Gastrocnemius medialis (tissue), 4 donors: ENCODE data around the gene CYP27A1. TPM values are rescaled to one million over a fixed set of nuclear protein-coding genes. Genes with fewer than 3 reads are reported as not detected.

ENCODE experiments used
- ATAC-seq, 2 donors: fragments of 150-250 bp; one replicate each; pipeline ENCODE4 v1.9.1; 2016
- DNase-seq, 2 donors: peaks; one replicate each; pipeline ENCODE4 v3.0.0-alpha.2; 2019
- H3K27ac ChIP-seq, 4 donors: fragments of 200-600 bp; sonication (generic); 1 replicate in 1 of 4; 2 replicates in 3 of 4; pipeline ENCODE4 v1.5.1; 2016 to 2018; ENCODE audit warnings: mild to moderate bottlenecking in 2 of 4, moderate library complexity in 1 of 4
- H3K27me3 ChIP-seq, 3 donors: fragments of 200-600 bp; sonication (generic) in 2 of 3; 1 replicate in 1 of 3; 2 replicates in 2 of 3; pipeline versions ENCODE4 v1.5.1 to v1.6.0; 2016 to 2019; ENCODE audit warnings: mild to moderate bottlenecking in 1 of 3, moderate library complexity in 1 of 3
- H3K36me3 ChIP-seq, 2 donors: fragments of 200-600 bp; sonication (generic) in 1 of 2; one replicate each; pipeline ENCODE4 v1.5.1; 2017 to 2018
- H3K4me1 ChIP-seq, 2 donors: fragments of 200-600 bp; sonication (generic) in 1 of 2; one replicate each; pipeline ENCODE4 v1.5.1; 2016 to 2017; ENCODE audit warnings: mild to moderate bottlenecking in 2 of 2
- H3K4me3 ChIP-seq, 4 donors: fragments of 200-600 bp; sonication (generic) in 3 of 4; 1 replicate in 1 of 4; 2 replicates in 3 of 4; pipeline ENCODE4 v1.5.1; 2016 to 2019; ENCODE audit warnings: mild to moderate bottlenecking in 2 of 4
- H3K9me3 ChIP-seq, 3 donors: fragments of 200-600 bp; sonication (generic) in 2 of 3; 1 replicate in 1 of 3; 2 replicates in 2 of 3; pipeline ENCODE4 v1.5.1; 2016 to 2019
- POLR2A ChIP-seq, 2 donors: fragments of 450-650 bp; IDR thresholded peaks; one replicate each; pipeline ENCODE4 v1.6.1; 2017; ENCODE audit warnings: antibody characterized with exemption in 2 of 2, mild to moderate bottlenecking in 2 of 2, moderate library complexity in 2 of 2
- in situ Hi-C, 4 donors: fragments of 200-750 bp; cut with MboI; loops; one replicate each; pipeline versions ENCODE4 v1.15.0 to v1.8.0; 2017; ENCODE audit warnings: low sequenced_read_pairs in 4 of 4
- intact Hi-C: fragments of 100-400 bp; cut with DNase I; formaldehyde crosslinking; loops from one replicate; pipeline ENCODE4 v1.15.1; 2023; ENCODE audit warnings: low total_unique reads
- total RNA-seq, 4 donors: library from RNA; depleted of rRNA; stranded (reverse); fragments of >200 nt; gene quantifications; one replicate each; pipeline versions ENCODE4 v1.1.0 to v1.2.3, GENCODE V29; 2016
- TF ChIP-seq, protein P1 (sequence below), 5 experiments: fragments of 450-650 bp in 3 of 5; fragments of 200-600 bp in 2 of 5; sonication (generic) in 2 of 5; IDR thresholded peaks in 4 of 5; conservative IDR thresholded peaks in 1 of 5; 1 replicate in 4 of 5; 2 replicates in 1 of 5; pipeline ENCODE4 v1.5.1; 2016 to 2019; ENCODE audit warnings: antibody characterized with exemption in 5 of 5, mild to moderate bottlenecking in 3 of 5, moderate library complexity in 3 of 5

The CYP27A1 gene
- total RNA-seq, 4 donors from 2014 or later: 17.9 to 56.3 (median 26.8) TPM

DNA sequence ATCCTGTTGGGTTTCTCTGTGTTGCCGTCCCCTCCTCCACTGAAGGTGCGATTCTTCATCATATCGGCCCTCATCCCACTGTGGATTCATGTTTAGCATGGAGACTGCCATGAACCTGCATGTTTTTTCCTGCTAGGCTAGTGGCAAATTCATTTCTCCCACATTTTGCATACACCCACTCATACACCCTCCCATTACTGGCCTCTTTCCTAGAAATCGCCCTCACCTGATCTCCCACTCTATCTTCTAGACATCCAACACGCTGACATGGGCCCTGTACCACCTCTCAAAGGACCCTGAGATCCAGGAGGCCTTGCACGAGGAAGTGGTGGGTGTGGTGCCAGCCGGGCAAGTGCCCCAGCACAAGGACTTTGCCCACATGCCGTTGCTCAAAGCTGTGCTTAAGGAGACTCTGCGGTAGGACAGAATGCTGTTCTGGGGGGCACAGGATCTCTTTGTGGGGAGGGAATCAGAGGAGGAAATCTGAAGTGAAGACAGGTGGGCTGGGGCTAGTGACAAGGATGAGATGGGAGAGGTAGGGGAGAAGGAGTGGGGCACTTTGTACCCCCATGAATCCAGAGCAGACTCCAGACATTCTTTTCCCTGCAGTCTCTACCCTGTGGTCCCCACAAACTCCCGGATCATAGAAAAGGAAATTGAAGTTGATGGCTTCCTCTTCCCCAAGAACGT is 32.0 kb downstream of the CYP27A1 start:
- Histone ChIP-seq H3K27ac (peak overlapping the region in 3 of 4 donors; percentile 95), H3K27me3 (no peaks in the 10 kb centered on the region), H3K36me3 (peaks cover 0 to 17% of the 10 kb centered on the region in 2 donors), H3K9me3 (no peaks in the 10 kb centered on the region), H3K4me3 (no peak overlapping the region), H3K4me1 (peaks cover 6 to 30% of the 10 kb centered on the region in 2 donors)
- intact Hi-C loops: no loop called here
- TF ChIP-seq, protein P1, sequence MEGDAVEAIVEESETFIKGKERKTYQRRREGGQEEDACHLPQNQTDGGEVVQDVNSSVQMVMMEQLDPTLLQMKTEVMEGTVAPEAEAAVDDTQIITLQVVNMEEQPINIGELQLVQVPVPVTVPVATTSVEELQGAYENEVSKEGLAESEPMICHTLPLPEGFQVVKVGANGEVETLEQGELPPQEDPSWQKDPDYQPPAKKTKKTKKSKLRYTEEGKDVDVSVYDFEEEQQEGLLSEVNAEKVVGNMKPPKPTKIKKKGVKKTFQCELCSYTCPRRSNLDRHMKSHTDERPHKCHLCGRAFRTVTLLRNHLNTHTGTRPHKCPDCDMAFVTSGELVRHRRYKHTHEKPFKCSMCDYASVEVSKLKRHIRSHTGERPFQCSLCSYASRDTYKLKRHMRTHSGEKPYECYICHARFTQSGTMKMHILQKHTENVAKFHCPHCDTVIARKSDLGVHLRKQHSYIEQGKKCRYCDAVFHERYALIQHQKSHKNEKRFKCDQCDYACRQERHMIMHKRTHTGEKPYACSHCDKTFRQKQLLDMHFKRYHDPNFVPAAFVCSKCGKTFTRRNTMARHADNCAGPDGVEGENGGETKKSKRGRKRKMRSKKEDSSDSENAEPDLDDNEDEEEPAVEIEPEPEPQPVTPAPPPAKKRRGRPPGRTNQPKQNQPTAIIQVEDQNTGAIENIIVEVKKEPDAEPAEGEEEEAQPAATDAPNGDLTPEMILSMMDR (IDR thresholded peaks at IDR 0.05 in 4 of 5, conservative IDR thresholded peaks at IDR 0.05 in 1 of 5): no peak
- TF ChIP-seq POLR2A (IDR thresholded peaks at IDR 0.05): no peak
- no peak for ATAC-seq
- peak in 1 of 2 donors; percentile 13 for DNase-seq
- in situ Hi-C loops: no loop called here

DNA sequence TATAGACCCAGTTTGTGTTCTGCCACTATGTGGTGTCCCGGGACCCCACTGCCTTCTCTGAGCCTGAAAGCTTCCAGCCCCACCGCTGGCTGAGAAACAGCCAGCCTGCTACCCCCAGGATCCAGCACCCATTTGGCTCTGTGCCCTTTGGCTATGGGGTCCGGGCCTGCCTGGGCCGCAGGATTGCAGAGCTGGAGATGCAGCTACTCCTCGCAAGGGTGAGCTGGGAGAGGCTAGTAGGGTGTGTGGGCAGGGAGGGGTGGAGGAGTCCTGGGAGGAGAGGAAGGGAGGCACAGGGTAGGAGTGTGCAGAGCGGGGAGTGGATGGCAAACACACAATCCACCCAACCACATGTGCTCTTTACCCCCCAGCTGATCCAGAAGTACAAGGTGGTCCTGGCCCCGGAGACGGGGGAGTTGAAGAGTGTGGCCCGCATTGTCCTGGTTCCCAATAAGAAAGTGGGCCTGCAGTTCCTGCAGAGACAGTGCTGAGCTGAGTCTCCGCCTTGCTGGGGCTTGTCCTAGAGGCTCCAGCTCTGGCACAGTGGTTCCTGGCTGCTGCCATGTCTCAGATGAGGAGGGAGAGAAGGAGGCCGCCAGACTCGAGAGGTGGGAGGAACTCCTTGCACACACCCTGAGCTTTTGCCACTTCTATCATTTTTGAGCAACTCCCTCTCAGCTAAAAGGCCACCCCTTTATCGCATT is 32.7 kb downstream of the CYP27A1 start:
- no peak for ATAC-seq
- peak overlapping the region; percentile 95 for H3K27ac ChIP-seq
- TF ChIP-seq, protein P1 (IDR thresholded peaks at IDR 0.05 in 4 of 5, conservative IDR thresholded peaks at IDR 0.05 in 1 of 5): no peak
- H3K4me3 ChIP-seq: no peak overlapping the region
- in situ Hi-C loops: no loop called here
- no peaks in the 10 kb centered on the region for H3K9me3 ChIP-seq
- DNase-seq: peak in 1 of 2 donors; percentile 19
- H3K27me3 ChIP-seq: no peaks in the 10 kb centered on the region
- peaks cover 0 to 17% of the 10 kb centered on the region in 2 donors for H3K36me3 ChIP-seq
- intact Hi-C loops: no loop called here
- H3K4me1 ChIP-seq: peaks cover 6 to 22% of the 10 kb centered on the region in 2 donors

DNA sequence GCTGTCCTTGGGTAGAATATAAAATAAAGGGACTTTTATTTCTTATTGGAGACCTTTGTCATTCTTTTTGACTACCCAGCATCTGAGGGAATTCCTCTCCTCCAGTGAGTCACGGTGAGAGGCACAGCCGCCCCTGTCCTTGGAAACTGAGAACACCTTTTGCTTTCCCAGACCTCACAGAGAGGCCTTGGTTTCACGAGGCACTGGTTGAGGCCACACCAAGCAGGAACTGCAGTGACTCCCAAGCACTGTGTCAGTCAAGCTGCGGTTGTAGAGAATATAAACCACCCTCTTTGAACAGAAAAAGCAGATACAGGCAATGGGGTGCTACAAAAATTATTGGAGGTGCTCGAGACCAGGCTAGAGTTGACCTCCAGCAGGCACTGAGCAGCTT is 33.3 kb downstream of the CYP27A1 start:
- Histone ChIP-seq H3K9me3 (no peaks in the 10 kb centered on the region), H3K4me1 (peaks cover 6 to 19% of the 10 kb centered on the region in 2 donors), H3K36me3 (peaks cover 0 to 17% of the 10 kb centered on the region in 2 donors), H3K27me3 (no peaks in the 10 kb centered on the region), H3K27ac (peak overlapping the region; percentile 95), H3K4me3 (no peak overlapping the region)
- TF ChIP-seq, protein P1 (IDR thresholded peaks at IDR 0.05 in 4 of 5, conservative IDR thresholded peaks at IDR 0.05 in 1 of 5): no peak
- no peak for DNase-seq
- intact Hi-C loops (no loop called here), in situ Hi-C loops (no loop called here)
- no peak for ATAC-seq

DNA sequence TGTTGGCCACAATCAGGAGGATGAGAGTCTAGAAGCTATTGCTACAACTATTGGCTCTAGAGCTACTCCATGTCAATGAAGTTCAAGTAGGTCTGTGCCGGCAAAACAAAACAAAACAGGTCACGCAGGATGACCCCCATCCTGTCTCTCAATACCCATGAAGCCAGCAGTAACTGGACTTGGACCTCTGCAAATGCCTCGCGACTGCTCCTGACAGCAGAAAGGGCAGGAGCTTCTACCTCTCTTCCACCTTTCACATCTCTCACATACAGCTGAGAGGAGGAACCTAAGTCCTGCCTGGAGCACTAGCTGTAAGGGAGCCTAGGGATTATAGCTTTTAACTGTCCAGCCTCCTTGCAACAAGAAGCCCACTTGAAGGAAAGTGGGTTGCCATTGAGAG is 33.7 kb downstream of the CYP27A1 start:
- peaks cover 6 to 21% of the 10 kb centered on the region in 2 donors for H3K4me1 ChIP-seq
- no peak for ATAC-seq
- DNase-seq: no peak
- peaks cover 0 to 17% of the 10 kb centered on the region in 2 donors for H3K36me3 ChIP-seq
- H3K27me3 ChIP-seq: no peaks in the 10 kb centered on the region
- in situ Hi-C loops (no loop called here), intact Hi-C loops (no loop called here)
- H3K9me3 ChIP-seq: no peaks in the 10 kb centered on the region
- H3K27ac ChIP-seq: peak overlapping the region; percentile 95
- TF ChIP-seq, protein P1 (IDR thresholded peaks at IDR 0.05 in 4 of 5, conservative IDR thresholded peaks at IDR 0.05 in 1 of 5): no peak
- no peak for TF ChIP-seq POLR2A (IDR thresholded peaks at IDR 0.05)
- H3K4me3 ChIP-seq: no peak overlapping the region
